Measurements from ENCODE around the gene GALNT6.

DNA sequence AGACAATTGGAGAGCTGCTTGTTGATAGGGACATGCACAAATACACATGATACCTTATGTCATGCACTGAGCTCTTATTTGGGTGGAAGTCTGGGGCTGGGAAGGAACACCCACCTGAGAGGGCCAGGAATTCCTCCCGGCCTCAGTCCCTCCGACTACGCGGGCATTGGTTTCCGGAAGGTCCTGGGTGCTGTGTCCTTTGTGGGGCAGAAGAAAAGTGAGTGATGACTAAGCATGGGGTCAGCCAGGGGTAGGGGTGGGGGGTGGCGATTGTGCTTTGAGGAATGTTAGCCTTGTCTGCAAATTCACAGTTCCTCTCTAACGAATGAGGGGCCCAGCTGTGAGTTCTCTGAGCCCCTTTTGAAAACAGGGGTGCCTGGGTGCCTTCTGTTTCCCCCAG lies 45.5 kb downstream of the GALNT6 start:
- TF ChIP-seq, protein P1, sequence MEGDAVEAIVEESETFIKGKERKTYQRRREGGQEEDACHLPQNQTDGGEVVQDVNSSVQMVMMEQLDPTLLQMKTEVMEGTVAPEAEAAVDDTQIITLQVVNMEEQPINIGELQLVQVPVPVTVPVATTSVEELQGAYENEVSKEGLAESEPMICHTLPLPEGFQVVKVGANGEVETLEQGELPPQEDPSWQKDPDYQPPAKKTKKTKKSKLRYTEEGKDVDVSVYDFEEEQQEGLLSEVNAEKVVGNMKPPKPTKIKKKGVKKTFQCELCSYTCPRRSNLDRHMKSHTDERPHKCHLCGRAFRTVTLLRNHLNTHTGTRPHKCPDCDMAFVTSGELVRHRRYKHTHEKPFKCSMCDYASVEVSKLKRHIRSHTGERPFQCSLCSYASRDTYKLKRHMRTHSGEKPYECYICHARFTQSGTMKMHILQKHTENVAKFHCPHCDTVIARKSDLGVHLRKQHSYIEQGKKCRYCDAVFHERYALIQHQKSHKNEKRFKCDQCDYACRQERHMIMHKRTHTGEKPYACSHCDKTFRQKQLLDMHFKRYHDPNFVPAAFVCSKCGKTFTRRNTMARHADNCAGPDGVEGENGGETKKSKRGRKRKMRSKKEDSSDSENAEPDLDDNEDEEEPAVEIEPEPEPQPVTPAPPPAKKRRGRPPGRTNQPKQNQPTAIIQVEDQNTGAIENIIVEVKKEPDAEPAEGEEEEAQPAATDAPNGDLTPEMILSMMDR (conservative IDR thresholded peaks at IDR 0.05 in 1 of 2, IDR thresholded peaks at IDR 0.05 in 1 of 2; ENCODE audit: low read depth in 1 of 2, low read length in 2 of 2) = no peak
- no peak for TF ChIP-seq EZH2 (IDR thresholded peaks at IDR 0.05; ENCODE audit: low read length, missing control alignments)
